Suprapubic skin (tissue), 4 donors: Measurements from ENCODE around the gene GPLD1. TPM values are rescaled to one million over a fixed set of nuclear protein-coding genes. Genes with fewer than 3 reads are reported as not detected.

Source experiments
- DNase-seq, 2 donors: peaks; one replicate each; pipeline ENCODE4 v3.0.0-alpha.2; 2019; ENCODE audit warnings: low spot score in 2 of 2
- H3K27ac ChIP-seq: fragments of 200-600 bp; sonication (generic); one replicate; pipeline ENCODE4 v1.5.1; 2019
- H3K27me3 ChIP-seq: fragments of 200-600 bp; sonication (generic); one replicate; pipeline ENCODE4 v1.5.1; 2019
- H3K36me3 ChIP-seq: fragments of 200-600 bp; sonication (generic); one replicate; pipeline ENCODE4 v1.5.1; 2019
- H3K4me1 ChIP-seq: fragments of 200-600 bp; sonication (generic); one replicate; pipeline ENCODE4 v1.5.1; 2019
- H3K4me3 ChIP-seq: fragments of 200-600 bp; sonication (generic); one replicate; pipeline ENCODE4 v1.5.1; 2019; ENCODE audit warnings: mild to moderate bottlenecking
- H3K9me3 ChIP-seq: fragments of 200-600 bp; sonication (generic); one replicate; pipeline ENCODE4 v1.5.1; 2019
- EP300 ChIP-seq: sonication (generic); formaldehyde crosslinking; IDR thresholded peaks from one replicate; pipeline ENCODE4 v1.6.1; 2017; ENCODE audit warnings: antibody characterized with exemption
- POLR2A ChIP-seq, 2 donors: fragments of 450-650 bp; IDR thresholded peaks; one replicate each; pipeline ENCODE4 v1.6.1; 2017; ENCODE audit warnings: antibody characterized with exemption in 2 of 2, mild to moderate bottlenecking in 2 of 2, moderate library complexity in 2 of 2
- POLR2AphosphoS5 ChIP-seq, 3 donors: sonication (generic); formaldehyde crosslinking; IDR thresholded peaks; one replicate each; pipeline ENCODE4 v1.6.1; 2017; ENCODE audit warnings: antibody characterized with exemption in 3 of 3
- WGBS: methylation state at CpG from one replicate; pipeline ENCODE4 v1.1.5; 2018; 5-methylcytosine and 5-hydroxymethylcytosine counted together
- total RNA-seq, 4 donors: library from RNA; depleted of rRNA; stranded (reverse); fragments of >200 nt; gene quantifications; one replicate each; pipeline ENCODE4 v1.1.0, GENCODE V29; 2016
- TF ChIP-seq, protein P1 (sequence below), 2 donors: fragments of 200-600 bp in 1 of 2; fragments of 450-650 bp in 1 of 2; sonication (generic) in 1 of 2; IDR thresholded peaks; one replicate each; pipeline ENCODE4 v1.5.1; 2016 to 2019; ENCODE audit warnings: antibody characterized with exemption in 2 of 2, mild to moderate bottlenecking in 1 of 2, moderate library complexity in 1 of 2

GPLD1 gene
- total RNA-seq, 4 donors from 2014 or later, result 28.9 to 55.3 (median 38.1) TPM

DNA sequence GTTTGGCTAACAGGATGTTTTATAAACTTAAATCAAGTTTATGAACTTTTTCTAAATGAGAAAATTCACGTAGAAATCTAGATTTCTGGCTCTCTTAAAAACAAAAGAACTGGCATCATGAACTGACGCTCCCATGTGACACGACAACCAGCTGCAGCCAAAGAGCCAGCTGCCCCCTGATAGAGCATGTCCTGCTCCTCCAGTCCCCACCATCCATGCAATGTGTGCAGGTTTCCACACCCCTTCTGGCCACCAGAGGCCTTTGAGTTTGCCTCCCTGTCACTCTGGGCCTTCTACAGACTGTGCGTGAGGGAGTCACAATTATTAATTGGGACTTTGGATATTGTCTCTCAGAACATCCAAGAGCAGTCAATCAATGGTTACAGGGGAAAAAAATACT, 1.6 kb upstream of the GPLD1 start:
- Histone ChIP-seq H3K9me3 (no peaks in the 10 kb centered on the region), H3K4me1 (peaks cover 17% of the 10 kb centered on the region), H3K27me3 (no peaks in the 10 kb centered on the region), H3K36me3 (no peaks in the 10 kb centered on the region), H3K4me3 (no peak overlapping the region), H3K27ac (no peak overlapping the region)
- WGBS, result 91% methylated on average over 4 of the region's 4 CpGs
- no peak for DNase-seq
- TF ChIP-seq, protein P1, sequence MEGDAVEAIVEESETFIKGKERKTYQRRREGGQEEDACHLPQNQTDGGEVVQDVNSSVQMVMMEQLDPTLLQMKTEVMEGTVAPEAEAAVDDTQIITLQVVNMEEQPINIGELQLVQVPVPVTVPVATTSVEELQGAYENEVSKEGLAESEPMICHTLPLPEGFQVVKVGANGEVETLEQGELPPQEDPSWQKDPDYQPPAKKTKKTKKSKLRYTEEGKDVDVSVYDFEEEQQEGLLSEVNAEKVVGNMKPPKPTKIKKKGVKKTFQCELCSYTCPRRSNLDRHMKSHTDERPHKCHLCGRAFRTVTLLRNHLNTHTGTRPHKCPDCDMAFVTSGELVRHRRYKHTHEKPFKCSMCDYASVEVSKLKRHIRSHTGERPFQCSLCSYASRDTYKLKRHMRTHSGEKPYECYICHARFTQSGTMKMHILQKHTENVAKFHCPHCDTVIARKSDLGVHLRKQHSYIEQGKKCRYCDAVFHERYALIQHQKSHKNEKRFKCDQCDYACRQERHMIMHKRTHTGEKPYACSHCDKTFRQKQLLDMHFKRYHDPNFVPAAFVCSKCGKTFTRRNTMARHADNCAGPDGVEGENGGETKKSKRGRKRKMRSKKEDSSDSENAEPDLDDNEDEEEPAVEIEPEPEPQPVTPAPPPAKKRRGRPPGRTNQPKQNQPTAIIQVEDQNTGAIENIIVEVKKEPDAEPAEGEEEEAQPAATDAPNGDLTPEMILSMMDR (IDR thresholded peaks at IDR 0.05), result no peak
- TF ChIP-seq EP300 (no peak), POLR2AphosphoS5 (IDR thresholded peaks at IDR 0.05) (no peak), POLR2A (IDR thresholded peaks at IDR 0.05) (no peak)

DNA sequence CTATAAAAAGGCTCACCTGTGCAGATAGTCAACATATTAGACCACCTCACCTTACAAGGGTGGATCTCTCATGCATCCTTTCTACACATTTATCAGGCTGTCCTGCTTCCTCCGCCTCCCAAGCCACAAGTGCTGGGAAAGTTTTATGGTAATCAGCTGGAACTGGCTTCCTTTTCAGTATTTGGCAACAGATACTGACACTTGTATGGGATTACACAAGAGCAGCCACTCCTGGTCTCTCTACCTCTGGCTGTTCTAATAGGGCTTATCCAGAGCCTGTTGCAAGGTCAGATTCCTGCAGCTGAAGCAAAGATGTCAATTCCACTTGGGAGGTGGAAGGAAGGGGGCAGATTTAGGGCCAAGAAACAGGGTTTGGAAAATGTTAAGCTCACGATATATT, 503 bp upstream of the GPLD1 start:
- Histone ChIP-seq H3K27me3 (no peaks in the 10 kb centered on the region), H3K27ac (no peak overlapping the region), H3K36me3 (no peaks in the 10 kb centered on the region), H3K4me3 (no peak overlapping the region), H3K4me1 (peaks cover 9% of the 10 kb centered on the region), H3K9me3 (no peaks in the 10 kb centered on the region)
- WGBS, result 58% methylated on average over 2 of the region's 2 CpGs
- DNase-seq, result no peak
- no peak for TF ChIP-seq EP300

DNA sequence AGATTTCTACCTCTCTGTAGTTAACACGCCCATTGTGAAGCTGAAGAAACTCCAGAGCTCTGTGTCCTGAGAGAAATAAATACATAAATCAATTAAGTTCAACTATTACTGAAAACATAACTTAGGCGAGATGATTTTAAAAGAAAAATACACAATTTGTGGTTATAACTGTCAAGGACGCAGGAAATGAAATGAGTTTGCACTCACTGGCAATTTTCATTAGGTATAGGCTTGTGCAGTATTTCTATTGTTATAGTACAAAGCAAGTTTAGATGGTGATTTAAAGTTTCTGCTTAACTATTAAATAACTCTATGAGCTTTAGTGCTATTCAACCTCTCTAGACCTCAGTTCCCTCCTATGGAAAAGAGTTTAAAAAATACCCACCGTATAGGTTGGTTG, 3.3 kb downstream of the GPLD1 start:
- TF ChIP-seq POLR2AphosphoS5 (IDR thresholded peaks at IDR 0.05), result no peak
- TF ChIP-seq EP300, result no peak
- TF ChIP-seq, protein P1 (IDR thresholded peaks at IDR 0.05), result no peak
- TF ChIP-seq POLR2A (IDR thresholded peaks at IDR 0.05), result no peak
- 90% methylated on average over 4 of the region's 4 CpGs for WGBS

DNA sequence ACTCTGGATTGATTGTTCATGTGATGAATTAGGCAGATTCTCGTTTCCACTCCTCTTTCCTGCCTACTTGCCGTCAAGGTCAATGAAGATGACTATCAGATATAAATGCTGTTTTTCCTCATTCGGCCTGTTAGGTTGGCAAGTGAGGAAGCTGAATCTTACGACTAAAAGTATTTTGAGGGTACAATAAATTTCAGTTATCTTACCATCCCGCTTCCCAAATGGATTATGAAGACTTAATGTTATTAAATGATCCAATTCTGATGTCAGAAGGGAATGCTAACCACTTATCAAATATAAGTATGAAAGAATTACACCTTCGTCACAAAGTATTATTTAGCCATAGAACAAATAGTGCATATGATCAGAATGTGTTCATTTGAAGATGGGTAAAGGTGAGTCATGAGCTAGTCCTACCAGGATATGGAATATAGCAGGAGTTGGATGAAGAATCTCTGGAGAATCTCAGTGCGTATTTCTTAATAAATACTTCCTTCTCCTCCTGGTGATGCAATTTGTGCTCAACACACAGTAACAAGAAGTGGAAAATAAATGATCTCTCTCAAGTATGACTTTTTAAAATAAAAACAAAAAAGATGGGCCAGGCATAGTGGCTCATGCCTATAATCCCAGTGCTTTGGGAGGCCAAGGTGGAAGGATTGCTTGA, 4.6 kb downstream of the GPLD1 start:
- TF ChIP-seq POLR2AphosphoS5 (IDR thresholded peaks at IDR 0.05), result no peak
- no peak for TF ChIP-seq EP300
- no peak for TF ChIP-seq POLR2A (IDR thresholded peaks at IDR 0.05)
- TF ChIP-seq, protein P1 (IDR thresholded peaks at IDR 0.05), result no peak
- WGBS, result 92% methylated on average over 7 of the region's 7 CpGs

More for the DNA sequence above, 3.3 kb downstream of the GPLD1 start:
- no peaks in the 10 kb centered on the region for H3K4me1 ChIP-seq
- no peaks in the 10 kb centered on the region for H3K36me3 ChIP-seq
- no peak overlapping the region for H3K4me3 ChIP-seq
- no peak for DNase-seq
- H3K9me3 ChIP-seq, result no peaks in the 10 kb centered on the region
- H3K27ac ChIP-seq, result no peak overlapping the region
- no peaks in the 10 kb centered on the region for H3K27me3 ChIP-seq

DNA sequence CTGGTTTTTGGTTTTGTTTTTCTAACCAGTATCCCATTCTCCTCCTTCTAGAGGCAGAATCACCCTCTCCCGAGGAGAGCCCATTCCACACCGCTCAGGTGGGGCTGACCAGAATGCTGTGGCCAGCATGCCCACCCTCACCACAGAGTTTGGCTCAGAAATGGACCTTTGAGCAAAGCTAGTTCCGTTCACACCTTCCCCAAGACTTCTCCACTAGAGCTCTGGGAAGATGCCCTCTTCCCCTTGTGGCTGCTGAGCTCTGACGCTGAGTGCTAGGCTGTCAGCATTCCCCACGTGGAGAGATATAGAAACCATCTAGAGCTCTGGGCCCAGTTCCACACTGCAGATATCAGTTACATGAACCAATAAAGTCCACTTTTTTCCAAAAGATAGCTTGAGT, 7.9 kb downstream of the GPLD1 start:
- H3K27ac ChIP-seq, result no peak overlapping the region
- no peak for TF ChIP-seq POLR2AphosphoS5 (IDR thresholded peaks at IDR 0.05)
- no peak for TF ChIP-seq EP300
- no peak for TF ChIP-seq POLR2A (IDR thresholded peaks at IDR 0.05)
- TF ChIP-seq, protein P1 (IDR thresholded peaks at IDR 0.05), result no peak
- no peaks in the 10 kb centered on the region for H3K9me3 ChIP-seq
- H3K27me3 ChIP-seq, result no peaks in the 10 kb centered on the region
- WGBS, result 87% methylated on average over 5 of the region's 5 CpGs
- no peak overlapping the region for H3K4me3 ChIP-seq
- DNase-seq, result no peak
- H3K4me1 ChIP-seq, result no peaks in the 10 kb centered on the region
- no peaks in the 10 kb centered on the region for H3K36me3 ChIP-seq

More for the DNA sequence above, 4.6 kb downstream of the GPLD1 start:
- DNase-seq, result no peak
- H3K27ac ChIP-seq, result no peak overlapping the region
- no peaks in the 10 kb centered on the region for H3K36me3 ChIP-seq
- H3K4me1 ChIP-seq, result no peaks in the 10 kb centered on the region
- H3K9me3 ChIP-seq, result no peaks in the 10 kb centered on the region
- H3K27me3 ChIP-seq, result no peaks in the 10 kb centered on the region
- H3K4me3 ChIP-seq, result no peak overlapping the region

DNA sequence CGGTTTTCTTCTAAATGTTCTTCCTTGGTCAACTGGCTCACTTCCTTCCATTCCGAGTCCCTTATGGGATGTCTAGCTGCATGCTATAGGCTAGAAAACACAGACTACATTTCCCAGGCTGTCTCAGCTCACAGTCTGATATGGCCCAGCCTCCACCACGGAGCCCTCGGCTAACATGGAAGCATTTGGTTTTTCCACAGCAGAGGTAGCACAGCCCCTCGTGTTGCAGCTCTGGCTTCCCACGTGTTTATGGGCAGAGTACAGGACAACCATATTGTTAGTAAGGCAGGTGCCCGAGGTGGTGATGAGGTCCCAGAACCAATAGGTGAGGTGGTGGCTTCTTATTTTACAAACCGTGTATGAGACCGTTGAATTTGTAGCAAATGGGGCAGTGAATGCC, 8.7 kb downstream of the GPLD1 start:
- no peak overlapping the region for H3K27ac ChIP-seq
- H3K36me3 ChIP-seq, result no peaks in the 10 kb centered on the region
- no peaks in the 10 kb centered on the region for H3K27me3 ChIP-seq
- TF ChIP-seq EP300 (no peak), POLR2A (IDR thresholded peaks at IDR 0.05) (no peak), POLR2AphosphoS5 (IDR thresholded peaks at IDR 0.05) (no peak)
- TF ChIP-seq, protein P1 (IDR thresholded peaks at IDR 0.05), result no peak
- 80% methylated on average over 9 of the region's 9 CpGs for WGBS
- DNase-seq, result no peak
- no peaks in the 10 kb centered on the region for H3K9me3 ChIP-seq
- H3K4me3 ChIP-seq, result no peak overlapping the region
- H3K4me1 ChIP-seq, result no peaks in the 10 kb centered on the region
